HepG2 (cell line): Measurements from ENCODE around the gene UBFD1. TPM values are rescaled to one million over a fixed set of nuclear protein-coding genes. Genes with fewer than 3 reads are reported as not detected.
A peak's percentile ranks its signal among the peaks of the same experiment; 100 is the strongest.

ENCODE experiments used
- ATAC-seq: fragments of 200-7000 bp; cut with Tn5 transposase; 3 replicates; pipeline ENCODE4 v1.9.1; 2020; ENCODE audit warnings: mild to moderate bottlenecking, moderate library complexity
- BruUV-seq: library from RNA; stranded (reverse); fragments of 400-500 nt; replicated peaks from 2 replicates; lab custom pipeline; 2021; lab: Mats Ljungman, UMichigan
- CTCF ChIA-PET: fragments of 300-600 bp; formaldehyde crosslinking; extraction: SDS; loops from one replicate; lab custom pipeline; 2021; ENCODE audit warnings: low total read pairs, inconsistent platforms, low intra/inter-chr PET ratio; lab: Yijun Ruan, JAX
- POLR2A ChIA-PET: fragments of 350-600 bp; sonication (Branson Sonifier 250); formaldehyde crosslinking; loops from one replicate; lab custom pipeline; 2020; ENCODE audit warnings: antibody characterized with exemption, inconsistent platforms; lab: Yijun Ruan, JAX
- DNase-seq: peaks from one replicate; pipeline ENCODE4 v3.0.0-alpha.2; 2015; ENCODE audit warnings: low spot score
- FAIRE-seq: peaks from 3 replicates; lab custom pipeline; 2011; peaks lifted over from hg19 to GRCh38; lab: Jason Lieb, UNC
- H2AFZ ChIP-seq: one replicate; pipeline ENCODE4 v1.6.1; 2011; ENCODE audit warnings: low read length, inconsistent platforms
- H3K27ac ChIP-seq: fragments of 300-600 bp; 3 replicates; pipeline ENCODE4 v1.8.0; 2011; ENCODE audit warnings: mixed run types, mild to moderate bottlenecking, mixed read lengths, low read length, inconsistent platforms; ENCODE audit not compliant: insufficient read depth; ENCODE audit errors: extremely low read length
- H3K27me3 ChIP-seq, 2 experiments: fragments of 200-600 bp in 1 of 2; 2 replicates in 1 of 2; 3 replicates in 1 of 2; pipeline versions ENCODE4 v1.6.0 to v1.8.0; 2011; ENCODE audit warnings: low read length in 2 of 2, mild to moderate bottlenecking in 2 of 2, moderate library complexity in 2 of 2, inconsistent platforms in 1 of 2; ENCODE audit not compliant: insufficient read depth in 2 of 2, control insufficient read depth in 1 of 2
- H3K36me3 ChIP-seq, 2 experiments: fragments of 200-600 bp in 1 of 2; replicated peaks in 1 of 2; 2 replicates in 1 of 2; 3 replicates in 1 of 2; pipeline versions ENCODE4 v1.5.1 to v1.8.0; 2011; ENCODE audit warnings: low read length in 2 of 2, inconsistent platforms in 1 of 2; ENCODE audit not compliant: insufficient read depth in 2 of 2, control insufficient read depth in 1 of 2
- H3K4me1 ChIP-seq: 2 replicates; pipeline ENCODE4 v1.5.1; 2012; ENCODE audit warnings: low read length, inconsistent platforms; ENCODE audit not compliant: insufficient read depth
- H3K4me2 ChIP-seq: 2 replicates; pipeline ENCODE4 v1.6.0; 2011; ENCODE audit warnings: low read depth, low read length, inconsistent platforms
- H3K4me3 ChIP-seq, 3 experiments: fragments of 200-600 bp in 1 of 3; sonication (generic), shearing (Covaris generic) in 1 of 3; replicated peaks in 1 of 3; 2 replicates each; pipeline ENCODE4 v1.5.1; 2011 to 2016; ENCODE audit warnings: low read length in 3 of 3, inconsistent platforms in 2 of 3, low read depth in 2 of 3, mild to moderate bottlenecking in 2 of 3, control low read depth in 1 of 3, mixed read lengths in 1 of 3; ENCODE audit not compliant: insufficient read depth in 1 of 3
- H3K79me2 ChIP-seq: one replicate; pipeline ENCODE4 v1.6.1; 2011; ENCODE audit warnings: low read length, inconsistent platforms; ENCODE audit not compliant: insufficient read depth
- H3K9ac ChIP-seq: 2 replicates; pipeline ENCODE4 v1.6.0; 2011; ENCODE audit warnings: mild to moderate bottlenecking, low read depth, low read length, inconsistent platforms; ENCODE audit not compliant: insufficient read depth
- H3K9me3 ChIP-seq: 2 replicates; pipeline ENCODE4 v1.5.1; 2012; ENCODE audit warnings: mild to moderate bottlenecking, low read length
- H4K20me1 ChIP-seq: 2 replicates; pipeline ENCODE4 v1.6.0; 2011; ENCODE audit warnings: inconsistent platforms, mild to moderate bottlenecking, low read length, moderate library complexity; ENCODE audit not compliant: insufficient read depth
- EP300 ChIP-seq, 3 experiments: sonication (generic) in 1 of 3; formaldehyde crosslinking in 1 of 3; IDR thresholded peaks; 2 replicates each; pipeline versions ENCODE4 v1.5.1 to v1.6.1; 2011 to 2020; ENCODE audit warnings: low read depth in 2 of 3, low read length in 2 of 3, borderline replicate concordance in 1 of 3, improper control_type of control experiment in 1 of 3, mild to moderate bottlenecking in 1 of 3, missing genetic modification reagents in 1 of 3, moderate library complexity in 1 of 3
- FOXO1 ChIP-seq: sonication (generic); formaldehyde crosslinking; IDR thresholded peaks from 2 replicates; pipeline ENCODE4 v1.4.0; 2020; ENCODE audit warnings: missing genetic modification reagents
- KDM5A ChIP-seq: fragments of 200-600 bp; sonication (generic); IDR thresholded peaks from 2 replicates; pipeline ENCODE4 v1.7.0; 2018; ENCODE audit warnings: antibody characterized with exemption, mild to moderate bottlenecking, low read length, borderline replicate concordance
- MED8 ChIP-seq: sonication (generic); formaldehyde crosslinking; IDR thresholded peaks from 2 replicates; pipeline ENCODE4 v1.8.1; 2023; ENCODE audit warnings: mild to moderate bottlenecking, missing genetic modification reagents; ENCODE audit not compliant: insufficient replicate concordance
- NFYB ChIP-seq: sonication (generic); formaldehyde crosslinking; IDR thresholded peaks from 2 replicates; pipeline ENCODE4 v1.4.0; 2020; ENCODE audit warnings: missing genetic modification reagents
- NR2F6 ChIP-seq, 2 experiments: IDR thresholded peaks; 2 replicates each; pipeline ENCODE4 v1.6.1; 2016; ENCODE audit warnings: antibody characterized with exemption in 1 of 2, mild to moderate bottlenecking in 1 of 2
- SRSF9 ChIP-seq: fragments of 200-400 bp; formaldehyde crosslinking; IDR thresholded peaks from 2 replicates; pipeline ENCODE4 v1.6.1; 2018; ENCODE audit warnings: borderline replicate concordance, mild to moderate bottlenecking, low read depth, low read length; ENCODE audit not compliant: insufficient read depth, poor library complexity, severe bottlenecking
- THYN1 ChIP-seq: sonication (generic); formaldehyde crosslinking; IDR thresholded peaks from 2 replicates; pipeline ENCODE4 v1.8.1; 2023; ENCODE audit warnings: low read depth, mild to moderate bottlenecking, moderate library complexity, missing genetic modification reagents, borderline replicate concordance
- ZNF101 ChIP-seq: sonication (generic); formaldehyde crosslinking; IDR thresholded peaks from 2 replicates; pipeline ENCODE4 v1.4.0; 2020; ENCODE audit warnings: mild to moderate bottlenecking, low read depth, missing genetic modification reagents, borderline replicate concordance
- ZNF777 ChIP-seq: sonication (generic); formaldehyde crosslinking; IDR thresholded peaks from 2 replicates; pipeline ENCODE4 v1.4.0; 2020; ENCODE audit warnings: missing genetic modification reagents
- WGBS: methylation state at CpG from one replicate; pipeline ENCODE4 v1.1.6; 2017; ENCODE audit warnings: low lambda C conversion rate; 5-methylcytosine and 5-hydroxymethylcytosine counted together
- in situ Hi-C: cut with HindIII; loops from 2 replicates; pipeline ENCODE4 v1.10.0; 2017; ENCODE audit warnings: low pct_unique_long_range_greater_than_20kb; ENCODE audit not compliant: extremely low pct_ligation_motif_present
- intact Hi-C: fragments of 100-400 bp; cut with micrococcal nuclease; formaldehyde crosslinking; loops from one replicate; pipeline ENCODE4 v1.10.0; 2022; ENCODE audit not compliant: unreplicated experiment
- polyA plus RNA-seq, 8 experiments: library from polyadenylated mRNA; depleted of rRNA in 3 of 8; stranded (reverse) in 7 of 8; unstranded in 1 of 8; fragments of >200 nt; fragmentation: Illumina TruSeq in 4 of 8; extraction: Trizol in 4 of 8; gene quantifications; 2 replicates each; pipeline versions ENCODE4 v1.2.1 to v1.2.3, GENCODE V29; 2011 to 2016; ENCODE audit warnings: low read depth in 4 of 8, missing spikeins in 1 of 8, mixed read lengths in 1 of 8; ENCODE audit not compliant: insufficient read depth in 1 of 8
- total RNA-seq, 5 experiments: library from RNA; depleted of rRNA; stranded (reverse); fragments of >200 nt; fragmentation: Illumina TruSeq; extraction: Trizol; gene quantifications; 2 replicates each; pipeline ENCODE4 v1.2.3, GENCODE V29; 2016; ENCODE audit warnings: low read depth in 1 of 5
- TF ChIP-seq, protein P1 (sequence below): sonication (generic); formaldehyde crosslinking; IDR thresholded peaks from 2 replicates; pipeline ENCODE4 v1.5.1; 2020; ENCODE audit warnings: mild to moderate bottlenecking, moderate library complexity, missing genetic modification reagents
- TF ChIP-seq, protein P2 (sequence below): sonication (generic); formaldehyde crosslinking; IDR thresholded peaks from 2 replicates; pipeline ENCODE4 v1.9.0; 2021; ENCODE audit warnings: missing genetic modification reagents, borderline replicate concordance
- TF ChIP-seq, protein P3 (sequence below): sonication (generic); formaldehyde crosslinking; IDR thresholded peaks from 2 replicates; pipeline ENCODE4 v1.4.0; 2020; ENCODE audit warnings: missing genetic modification reagents, borderline replicate concordance

The UBFD1 gene
- total and polyA plus RNA-seq, 2 of the 13 experiments (the other 11 are each of a cell fraction or from before 2014, with no cell fraction given) = 100 to 111 TPM

DNA sequence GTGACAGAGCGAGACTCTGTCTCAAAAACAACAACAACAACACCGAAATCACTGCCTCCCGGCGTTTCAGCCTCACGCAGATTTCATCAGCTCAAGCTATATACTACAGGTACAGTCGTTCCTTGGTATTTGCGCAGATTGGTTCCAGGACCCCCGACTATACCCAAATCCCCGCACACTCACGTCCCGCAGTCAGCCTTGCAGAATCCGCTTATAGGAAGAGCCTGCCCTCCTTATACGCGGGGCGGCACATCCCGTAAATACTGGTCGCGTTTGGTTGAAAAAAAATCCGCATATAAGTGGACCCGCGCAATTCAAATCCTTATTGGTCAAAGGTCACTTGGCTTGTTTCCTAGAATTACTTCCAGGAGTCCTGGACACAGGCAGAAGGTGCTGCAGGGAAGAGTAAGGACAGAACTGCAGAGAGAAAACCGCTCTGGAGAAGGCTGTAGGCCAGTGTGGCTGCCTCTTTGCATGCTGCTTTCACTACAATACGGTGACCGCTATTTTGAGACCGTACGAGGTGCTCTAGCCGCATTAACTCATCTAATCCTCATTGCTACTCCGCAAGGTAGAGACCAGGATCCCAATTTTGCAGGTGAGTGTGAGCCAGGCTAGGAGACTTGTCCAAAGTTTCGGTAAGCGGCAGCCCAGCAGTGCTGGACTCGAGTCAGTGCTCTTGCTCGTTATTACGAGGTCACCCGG lies 37.9 kb downstream of the UBFD1 start:
- H3K4me2 ChIP-seq = peak overlapping the region; percentile 93
- H2AFZ ChIP-seq = no peak overlapping the region
- no peaks in the 10 kb centered on the region for H3K9me3 ChIP-seq
- H3K79me2 ChIP-seq = peaks cover 55% of the 10 kb centered on the region
- TSS peak; percentile 63 for BruUV-seq
- in situ Hi-C loops = no loop called here
- peak overlapping the region; percentile 97 for H3K9ac ChIP-seq
- H3K4me1 ChIP-seq = peaks cover 31% of the 10 kb centered on the region
- H3K36me3 ChIP-seq = peaks cover 22 to 34% of the 10 kb centered on the region in 2 experiments
- FAIRE-seq (no peak), DNase-seq (peak; percentile 61), ATAC-seq (peak; percentile 50)
- peak overlapping the region; percentile 72 to 98 (median 97) for H3K4me3 ChIP-seq
- H3K27me3 ChIP-seq = peaks cover 0 to 5% of the 10 kb centered on the region in 2 experiments; a peak in 1 of 5 replicates
- intact Hi-C loops = no loop called here
- peak overlapping the region; percentile 80 for H3K27ac ChIP-seq
- ChIA-PET CTCF (interaction anchor here (2.2 to 2.5 kb wide), 2 partner anchors 39 to 161 kb away, joined by 10 to 12 read pairs; partner anchors contain the start of genes EARS2 and UBFD1), POLR2A (no interaction called here)
- H4K20me1 ChIP-seq = peaks cover 28% of the 10 kb centered on the region
- WGBS = 6% methylated on average over 34 of the region's 34 CpGs
- TF ChIP-seq FOXO1 (CRISPR knock-in tag) (no peak), ZNF101 (CRISPR knock-in tag) (no peak), NFYB (CRISPR knock-in tag) (no peak), EP300 (IDR thresholded peaks at IDR 0.05; ENCODE audit: low read depth in 2 of 2, low read length in 2 of 2) (no peak), EP300 (CRISPR knock-in tag; IDR thresholded peaks at IDR 0.05; ENCODE audit: borderline replicate concordance) (no peak), THYN1 (no peak), KDM5A (no peak), MED8 (CRISPR knock-in tag) (peak; percentile 41), ZNF777 (CRISPR knock-in tag) (0 out of 2 replicates have a peak, but pooled peaks have one; percentile 18), SRSF9 (no peak), NR2F6 (IDR thresholded peaks at IDR 0.05) (no peak), NR2F6 (CRISPR knock-in tag; IDR thresholded peaks at IDR 0.05) (no peak)
- TF ChIP-seq, protein P1, sequence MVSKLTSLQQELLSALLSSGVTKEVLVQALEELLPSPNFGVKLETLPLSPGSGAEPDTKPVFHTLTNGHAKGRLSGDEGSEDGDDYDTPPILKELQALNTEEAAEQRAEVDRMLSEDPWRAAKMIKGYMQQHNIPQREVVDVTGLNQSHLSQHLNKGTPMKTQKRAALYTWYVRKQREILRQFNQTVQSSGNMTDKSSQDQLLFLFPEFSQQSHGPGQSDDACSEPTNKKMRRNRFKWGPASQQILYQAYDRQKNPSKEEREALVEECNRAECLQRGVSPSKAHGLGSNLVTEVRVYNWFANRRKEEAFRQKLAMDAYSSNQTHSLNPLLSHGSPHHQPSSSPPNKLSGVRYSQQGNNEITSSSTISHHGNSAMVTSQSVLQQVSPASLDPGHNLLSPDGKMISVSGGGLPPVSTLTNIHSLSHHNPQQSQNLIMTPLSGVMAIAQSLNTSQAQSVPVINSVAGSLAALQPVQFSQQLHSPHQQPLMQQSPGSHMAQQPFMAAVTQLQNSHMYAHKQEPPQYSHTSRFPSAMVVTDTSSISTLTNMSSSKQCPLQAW (CRISPR knock-in tag) = peak; percentile 8; the same call in 1 of the 2 replicates
- TF ChIP-seq, protein P2, sequence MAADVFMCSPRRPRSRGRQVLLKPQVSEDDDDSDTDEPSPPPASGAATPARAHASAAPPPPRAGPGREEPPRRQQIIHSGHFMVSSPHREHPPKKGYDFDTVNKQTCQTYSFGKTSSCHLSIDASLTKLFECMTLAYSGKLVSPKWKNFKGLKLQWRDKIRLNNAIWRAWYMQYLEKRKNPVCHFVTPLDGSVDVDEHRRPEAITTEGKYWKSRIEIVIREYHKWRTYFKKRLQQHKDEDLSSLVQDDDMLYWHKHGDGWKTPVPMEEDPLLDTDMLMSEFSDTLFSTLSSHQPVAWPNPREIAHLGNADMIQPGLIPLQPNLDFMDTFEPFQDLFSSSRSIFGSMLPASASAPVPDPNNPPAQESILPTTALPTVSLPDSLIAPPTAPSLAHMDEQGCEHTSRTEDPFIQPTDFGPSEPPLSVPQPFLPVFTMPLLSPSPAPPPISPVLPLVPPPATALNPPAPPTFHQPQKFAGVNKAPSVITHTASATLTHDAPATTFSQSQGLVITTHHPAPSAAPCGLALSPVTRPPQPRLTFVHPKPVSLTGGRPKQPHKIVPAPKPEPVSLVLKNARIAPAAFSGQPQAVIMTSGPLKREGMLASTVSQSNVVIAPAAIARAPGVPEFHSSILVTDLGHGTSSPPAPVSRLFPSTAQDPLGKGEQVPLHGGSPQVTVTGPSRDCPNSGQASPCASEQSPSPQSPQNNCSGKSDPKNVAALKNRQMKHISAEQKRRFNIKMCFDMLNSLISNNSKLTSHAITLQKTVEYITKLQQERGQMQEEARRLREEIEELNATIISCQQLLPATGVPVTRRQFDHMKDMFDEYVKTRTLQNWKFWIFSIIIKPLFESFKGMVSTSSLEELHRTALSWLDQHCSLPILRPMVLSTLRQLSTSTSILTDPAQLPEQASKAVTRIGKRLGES (CRISPR knock-in tag) = no peak
- TF ChIP-seq, protein P3, sequence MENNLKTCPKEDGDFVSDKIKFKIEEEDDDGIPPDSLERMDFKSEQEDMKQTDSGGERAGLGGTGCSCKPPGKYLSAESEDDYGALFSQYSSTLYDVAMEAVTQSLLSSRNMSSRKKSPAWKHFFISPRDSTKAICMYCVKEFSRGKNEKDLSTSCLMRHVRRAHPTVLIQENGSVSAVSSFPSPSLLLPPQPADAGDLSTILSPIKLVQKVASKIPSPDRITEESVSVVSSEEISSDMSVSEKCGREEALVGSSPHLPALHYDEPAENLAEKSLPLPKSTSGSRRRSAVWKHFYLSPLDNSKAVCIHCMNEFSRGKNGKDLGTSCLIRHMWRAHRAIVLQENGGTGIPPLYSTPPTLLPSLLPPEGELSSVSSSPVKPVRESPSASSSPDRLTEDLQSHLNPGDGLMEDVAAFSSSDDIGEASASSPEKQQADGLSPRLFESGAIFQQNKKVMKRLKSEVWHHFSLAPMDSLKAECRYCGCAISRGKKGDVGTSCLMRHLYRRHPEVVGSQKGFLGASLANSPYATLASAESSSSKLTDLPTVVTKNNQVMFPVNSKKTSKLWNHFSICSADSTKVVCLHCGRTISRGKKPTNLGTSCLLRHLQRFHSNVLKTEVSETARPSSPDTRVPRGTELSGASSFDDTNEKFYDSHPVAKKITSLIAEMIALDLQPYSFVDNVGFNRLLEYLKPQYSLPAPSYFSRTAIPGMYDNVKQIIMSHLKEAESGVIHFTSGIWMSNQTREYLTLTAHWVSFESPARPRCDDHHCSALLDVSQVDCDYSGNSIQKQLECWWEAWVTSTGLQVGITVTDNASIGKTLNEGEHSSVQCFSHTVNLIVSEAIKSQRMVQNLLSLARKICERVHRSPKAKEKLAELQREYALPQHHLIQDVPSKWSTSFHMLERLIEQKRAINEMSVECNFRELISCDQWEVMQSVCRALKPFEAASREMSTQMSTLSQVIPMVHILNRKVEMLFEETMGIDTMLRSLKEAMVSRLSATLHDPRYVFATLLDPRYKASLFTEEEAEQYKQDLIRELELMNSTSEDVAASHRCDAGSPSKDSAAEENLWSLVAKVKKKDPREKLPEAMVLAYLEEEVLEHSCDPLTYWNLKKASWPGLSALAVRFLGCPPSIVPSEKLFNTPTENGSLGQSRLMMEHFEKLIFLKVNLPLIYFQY (CRISPR knock-in tag) = peak; percentile 0; the same call in 1 of the 2 replicates
